Measurements from ENCODE around the gene SCAANT1.

The SCAANT1 gene

DNA sequence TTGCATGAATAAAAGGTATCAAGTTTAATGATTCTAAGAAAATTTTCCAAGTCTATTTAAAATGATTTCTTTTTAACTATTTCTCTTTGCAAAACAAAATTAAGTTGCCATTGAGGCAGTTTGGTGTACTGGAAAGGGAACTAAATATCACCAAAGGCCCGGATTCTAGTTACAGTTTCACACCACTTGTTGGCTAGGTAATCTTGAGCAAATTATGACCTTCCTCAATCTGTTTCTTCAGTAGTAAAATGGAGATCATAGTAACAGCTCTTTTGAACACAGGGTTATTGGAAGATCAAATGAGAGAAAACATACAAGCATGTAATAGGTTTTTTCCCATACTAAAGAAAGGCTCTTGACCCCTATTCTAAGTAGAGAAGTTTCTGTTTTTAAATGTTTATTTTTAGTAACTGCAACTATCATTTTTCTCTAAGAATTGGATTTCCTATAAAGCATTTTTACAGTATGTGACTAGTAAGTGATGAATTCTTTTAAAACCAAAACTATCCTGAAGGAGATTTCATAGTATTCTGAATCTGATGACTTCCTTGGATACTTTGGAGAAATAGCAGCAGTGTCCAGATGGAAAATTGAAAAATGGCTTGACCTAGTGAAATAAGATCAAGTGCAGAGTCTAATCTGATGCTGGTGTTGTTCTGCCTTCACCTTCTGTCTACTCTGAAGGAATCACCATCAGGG lies 15.7 kb downstream of the SCAANT1 start:
- no peak for DNase-seq

DNA sequence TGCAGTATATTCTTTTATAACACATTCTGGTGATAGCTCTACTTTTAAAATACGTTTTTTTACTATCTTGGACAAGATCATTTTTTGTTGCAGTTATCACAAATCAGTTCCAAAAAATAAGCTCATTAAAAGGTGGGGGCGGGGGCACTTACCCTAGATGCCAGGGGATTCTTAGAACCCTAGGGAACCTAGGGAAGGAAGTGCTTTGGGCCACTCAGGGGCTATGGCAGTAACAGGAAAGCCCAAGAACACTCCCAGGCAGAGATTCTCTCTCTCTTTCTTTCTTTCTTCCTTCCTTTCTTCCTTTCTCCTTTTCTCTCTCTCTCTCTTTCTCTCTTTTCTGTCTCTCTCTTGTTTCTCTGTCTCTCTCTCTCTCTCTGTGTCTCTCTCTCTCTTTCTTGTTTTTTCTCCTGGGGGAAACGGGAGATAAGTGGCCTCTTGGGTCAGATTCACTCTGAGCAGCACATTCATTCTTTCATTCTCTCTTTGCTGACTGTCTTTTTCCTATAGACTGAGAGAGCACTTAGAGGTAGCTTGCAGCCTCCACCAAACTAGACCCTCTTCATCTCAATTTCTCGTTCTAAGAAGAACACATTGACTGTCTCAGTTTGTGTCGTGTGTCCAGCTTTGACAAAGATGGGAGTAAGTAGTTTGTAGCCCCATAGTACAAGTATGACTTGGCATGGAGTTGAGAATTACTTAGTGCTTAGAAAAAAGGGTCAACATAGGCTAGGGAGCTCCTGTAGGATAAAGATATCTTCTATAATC lies 16.6 kb downstream of the SCAANT1 start:
- no peak for DNase-seq

DNA sequence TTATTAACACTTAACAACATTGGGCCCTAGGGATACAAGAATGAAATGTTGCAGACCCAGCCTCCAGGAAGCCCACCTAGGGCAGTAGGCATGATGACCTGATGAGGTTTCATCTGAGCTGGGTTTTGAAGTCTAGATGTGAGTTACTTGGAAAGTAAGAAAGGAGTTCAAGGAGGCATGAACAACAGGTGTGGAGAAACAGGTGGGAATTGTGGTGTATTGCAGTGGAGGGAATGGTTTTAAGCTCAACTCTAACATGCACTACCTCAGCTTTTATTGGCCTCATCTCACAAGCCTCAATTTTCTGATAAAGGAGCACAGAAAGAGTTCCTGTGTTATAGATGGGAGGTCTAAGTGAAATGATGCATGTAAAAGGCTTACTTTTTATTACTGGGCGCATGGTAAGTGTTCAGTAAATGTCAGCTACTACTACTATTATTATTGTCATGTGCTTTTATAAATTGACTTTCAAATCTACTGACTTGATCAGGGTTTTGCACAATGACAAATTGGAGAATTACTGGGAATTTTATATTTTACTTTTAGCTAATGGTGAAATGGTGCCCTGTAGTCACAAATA lies 19.3 kb downstream of the SCAANT1 start:
- no peak for DNase-seq

DNA sequence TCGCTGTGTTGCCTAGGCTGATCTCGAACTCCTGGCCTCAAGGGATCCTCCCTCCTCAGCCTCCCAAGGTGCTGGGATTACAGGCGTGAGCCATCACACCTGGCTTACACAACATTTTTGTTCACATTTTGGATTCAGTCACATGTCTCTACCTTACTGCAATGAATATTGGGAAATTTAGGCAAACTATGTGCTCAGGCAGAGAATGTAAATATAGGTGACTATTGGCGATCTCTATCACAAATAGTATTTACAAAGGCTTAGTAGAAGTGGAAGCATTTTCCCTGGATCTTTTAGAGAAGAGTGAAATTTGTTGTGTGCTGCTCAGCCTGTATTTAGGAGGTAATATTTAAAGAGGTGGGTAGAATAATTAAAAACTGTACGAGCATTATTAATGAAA lies 20.7 kb downstream of the SCAANT1 start:
- no peak for DNase-seq

DNA sequence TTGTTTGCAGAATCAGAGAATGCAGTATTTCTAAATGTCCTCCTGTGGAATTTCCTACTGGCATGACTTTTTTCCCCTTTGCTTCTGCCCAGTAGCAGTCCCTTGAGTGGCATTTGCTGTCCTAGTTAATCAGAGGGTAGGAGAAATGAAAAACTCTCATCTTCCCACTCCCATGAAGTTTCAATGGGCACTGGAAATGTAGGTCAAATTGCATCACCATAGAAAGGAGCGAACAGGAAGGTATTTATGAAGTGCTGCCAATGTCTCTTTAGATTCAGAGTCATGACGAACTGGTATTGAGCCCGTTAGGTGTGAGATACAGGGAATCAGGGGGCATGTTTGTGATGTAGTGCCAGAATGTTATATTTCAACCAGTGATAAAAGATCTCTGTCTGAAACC lies 25.3 kb downstream of the SCAANT1 start:
- no peak for DNase-seq

DNA sequence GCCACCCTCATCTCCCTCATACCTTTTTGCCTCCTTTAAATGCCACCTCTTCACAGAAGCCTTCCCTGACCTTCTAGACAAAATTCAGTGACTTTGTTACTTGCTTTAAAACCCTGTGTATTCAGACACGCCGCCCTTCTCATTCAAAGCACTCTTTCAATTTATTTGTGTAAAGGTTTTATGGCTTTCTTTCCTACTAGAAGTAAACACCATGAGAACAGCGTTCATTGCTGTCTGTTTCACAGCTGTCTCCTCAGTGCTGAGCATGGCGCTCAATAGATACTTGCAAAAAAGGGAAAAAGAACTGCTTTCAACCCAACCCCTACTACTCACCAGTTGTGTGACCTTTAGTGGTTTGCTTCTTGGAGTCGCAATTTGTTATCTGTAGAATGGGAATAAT lies 31.5 kb downstream of the SCAANT1 start:
- no peak for DNase-seq

DNA sequence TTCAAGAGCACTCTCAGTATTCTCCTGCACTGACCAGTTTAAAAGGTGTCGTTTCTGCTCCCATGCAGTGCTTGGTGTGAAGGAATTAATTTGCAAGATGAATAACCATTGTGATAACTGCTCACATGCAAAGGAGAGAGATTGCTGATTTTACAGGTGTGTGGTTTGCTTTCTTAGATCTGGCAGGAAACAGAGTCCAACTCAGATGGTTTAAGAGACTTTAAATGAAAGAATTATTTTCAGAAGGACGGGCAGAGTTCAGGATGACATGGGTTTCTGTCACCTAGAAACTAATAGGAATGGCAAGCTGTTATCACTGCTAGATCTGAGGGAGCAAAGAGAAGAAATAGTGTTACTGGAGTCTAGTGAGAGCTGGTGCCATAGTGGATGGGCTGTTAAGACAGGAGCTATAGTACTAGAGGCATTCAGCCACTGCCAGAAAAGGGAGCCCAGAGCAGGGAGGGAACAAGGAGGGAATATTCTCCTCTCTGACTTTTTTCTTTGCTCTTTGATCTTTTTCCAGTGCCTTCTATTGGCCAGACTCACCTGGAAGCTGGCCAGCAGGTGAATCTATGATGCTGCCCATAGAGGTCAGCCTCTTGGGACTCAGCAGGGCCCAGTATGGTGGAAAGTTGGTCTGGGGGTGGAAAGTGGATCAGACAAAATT lies 33.7 kb downstream of the SCAANT1 start:
- no peak for DNase-seq

DNA sequence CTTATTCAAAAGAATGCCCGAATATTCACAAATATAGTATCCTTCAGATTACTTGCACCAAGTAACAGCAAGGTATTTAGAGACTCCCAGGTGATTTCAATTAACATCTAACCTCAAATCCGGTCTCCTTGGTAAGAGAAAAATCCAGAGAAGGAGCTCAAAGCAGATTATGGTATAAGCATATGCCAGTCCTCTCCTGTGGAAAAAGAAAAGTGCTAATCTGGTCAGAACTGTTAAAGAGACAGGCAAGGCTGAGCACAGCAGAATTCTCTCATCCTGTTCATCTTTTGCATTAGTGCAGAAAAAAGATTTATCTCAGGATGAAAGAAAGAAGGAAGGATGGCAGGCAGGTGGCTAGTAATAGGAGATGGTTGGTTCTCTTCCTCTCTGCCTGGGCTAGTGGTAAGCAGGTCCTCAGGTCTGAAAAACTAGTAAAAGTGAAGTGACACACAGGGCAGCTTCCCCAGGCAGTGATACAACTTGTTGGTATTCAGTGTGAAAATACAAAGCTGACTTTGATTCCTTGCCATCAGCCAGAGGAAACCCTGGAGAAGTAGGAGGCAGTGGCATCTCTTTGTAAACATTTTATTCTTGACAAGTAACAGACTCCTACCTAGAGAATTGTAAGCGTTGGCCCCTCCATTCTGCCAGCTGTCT lies 34.3 kb downstream of the SCAANT1 start:
- DNase-seq: no peak

DNA sequence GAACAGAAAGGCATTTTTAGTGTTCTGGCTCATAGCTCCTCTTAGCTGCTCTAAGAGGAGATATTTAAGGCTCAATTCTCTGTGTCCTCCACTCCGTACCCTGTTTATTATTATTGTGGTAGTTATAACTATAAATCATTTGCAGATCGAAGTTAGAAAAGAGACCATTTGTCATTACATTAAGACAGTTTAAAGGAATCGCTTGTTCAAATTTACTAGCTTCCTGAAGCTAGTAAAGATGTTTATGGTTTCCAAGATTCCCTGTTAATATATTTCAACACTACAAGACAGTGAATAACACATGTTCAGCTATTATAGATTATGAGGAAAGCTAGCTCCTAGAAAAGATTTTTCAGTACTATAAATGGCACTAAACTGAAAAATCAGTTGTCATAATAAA lies 35.9 kb downstream of the SCAANT1 start:
- no peak for DNase-seq

DNA sequence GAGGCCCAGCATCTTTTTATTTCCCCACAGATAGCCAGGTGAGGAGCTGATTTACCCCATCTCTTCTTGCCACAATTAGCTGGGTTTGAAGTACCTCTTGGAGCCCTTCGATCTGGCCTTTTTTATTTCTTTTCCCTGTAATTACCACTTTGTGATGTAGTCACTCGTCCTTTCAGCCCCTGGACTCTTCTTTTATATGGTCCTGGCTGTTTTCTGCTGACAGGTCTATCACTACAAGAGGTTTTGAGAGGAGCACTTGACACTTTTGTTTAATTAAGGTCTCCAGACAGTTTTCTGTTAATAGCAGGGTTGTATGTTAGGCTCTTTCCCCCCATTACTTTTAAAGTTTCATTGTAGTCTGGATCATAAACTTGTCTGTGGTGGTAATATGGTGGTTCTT lies 36.7 kb downstream of the SCAANT1 start:
- DNase-seq: no peak

DNA sequence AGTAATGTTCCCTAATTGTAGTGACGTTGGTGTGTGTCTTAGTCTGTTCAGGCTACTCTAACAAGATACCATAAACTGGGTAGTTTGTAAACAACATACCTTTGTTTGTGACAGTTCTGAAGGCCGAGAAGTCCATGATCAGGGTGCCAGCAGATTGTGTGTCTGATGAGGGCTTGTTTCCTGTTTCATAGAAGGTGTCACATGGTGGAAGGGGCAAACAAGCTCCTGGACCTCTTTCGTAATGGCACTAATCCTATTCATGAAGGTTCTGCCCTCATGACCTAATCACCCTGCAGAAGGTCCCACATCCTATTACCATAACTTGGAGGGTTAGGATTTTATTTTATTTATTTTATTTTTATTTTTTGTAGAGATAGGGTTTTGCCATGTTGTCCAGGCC lies 37.4 kb downstream of the SCAANT1 start:
- peak; percentile 18 for DNase-seq

DNA sequence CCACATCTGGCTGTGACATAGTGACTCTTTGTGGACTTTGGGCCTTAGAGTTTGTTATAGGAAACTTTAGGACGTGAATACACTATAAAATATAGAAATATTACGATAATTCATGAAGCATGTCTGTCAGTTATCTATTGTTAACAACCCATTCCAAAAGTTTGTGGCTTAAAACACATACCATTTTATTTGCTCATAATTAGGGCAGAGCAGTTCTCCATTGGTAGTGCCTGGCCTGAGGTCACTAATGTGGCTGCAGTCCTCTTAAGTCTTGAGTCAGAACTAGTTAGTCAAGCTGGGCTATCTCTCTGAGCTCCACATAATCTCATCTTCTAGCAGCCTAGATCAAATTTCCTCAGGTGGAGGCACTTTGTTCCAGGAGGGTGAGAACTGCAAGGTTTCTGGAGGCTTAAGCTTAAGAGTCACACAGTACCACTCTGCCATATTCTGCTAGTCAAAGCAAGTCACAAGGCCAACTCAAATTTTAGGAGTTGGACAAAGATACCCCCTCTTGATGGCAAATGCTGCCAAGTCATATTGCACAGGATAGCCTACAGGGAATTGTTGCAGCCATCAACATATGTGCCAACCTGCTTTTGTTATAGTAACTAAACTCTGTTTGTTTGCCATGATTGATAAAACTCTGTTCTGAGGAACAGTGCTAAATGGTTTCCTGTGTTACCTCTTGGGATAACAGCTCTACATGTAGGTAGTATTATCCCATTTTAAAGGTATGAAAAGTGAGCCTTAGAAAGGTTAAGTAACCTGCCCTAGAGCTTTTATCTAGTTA lies 39.9 kb downstream of the SCAANT1 start:
- DNase-seq: no peak

DNA sequence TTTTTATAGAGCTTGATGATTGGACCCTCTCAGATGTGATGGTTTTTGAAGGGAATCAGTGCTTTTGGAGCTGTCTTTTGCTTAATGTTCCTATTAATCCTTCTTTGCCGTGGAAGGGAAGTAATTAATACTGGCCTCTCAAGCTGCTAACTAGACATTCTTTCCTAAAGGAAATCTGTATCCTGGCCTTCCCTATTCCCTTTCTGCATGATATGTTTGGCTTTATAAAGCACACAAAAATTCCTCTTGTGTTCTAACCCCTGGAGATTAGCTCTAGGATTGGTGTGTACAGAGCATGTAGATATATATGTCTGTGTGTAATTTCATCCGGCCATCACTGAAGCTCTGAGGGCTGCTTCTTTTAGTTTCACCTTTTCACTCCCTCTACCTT lies 41.6 kb downstream of the SCAANT1 start:
- no peak for DNase-seq

DNA sequence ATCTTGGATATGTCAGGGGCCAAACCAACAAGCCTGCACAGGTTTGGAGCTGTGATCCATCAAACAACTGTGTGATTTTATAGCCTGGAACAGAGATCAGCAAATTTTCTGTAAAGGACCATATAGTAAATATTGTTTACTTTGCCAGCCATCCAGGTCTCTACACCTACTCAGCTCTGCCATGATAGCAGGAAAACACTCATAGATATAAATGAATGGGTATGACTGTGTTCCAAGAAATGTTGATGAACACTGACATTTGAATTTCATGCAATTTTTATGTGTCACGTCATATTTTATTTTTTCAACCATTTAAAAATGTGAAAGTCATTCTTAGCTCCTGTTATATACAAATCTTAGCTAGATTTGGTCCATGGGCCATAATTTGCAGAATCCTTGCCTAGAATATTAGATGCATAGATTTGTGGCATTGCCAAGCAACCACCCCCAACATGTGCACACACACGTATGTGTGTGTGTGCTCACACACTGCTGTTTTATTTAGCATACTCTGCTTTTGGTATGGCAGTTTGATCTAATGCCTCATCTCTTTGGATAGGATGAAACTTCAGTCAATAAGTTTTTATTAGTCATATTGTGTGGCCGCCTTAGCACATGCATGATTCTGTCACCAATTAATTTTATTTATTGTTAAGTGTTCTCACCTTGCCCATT lies 42.1 kb downstream of the SCAANT1 start:
- DNase-seq: no peak

DNA sequence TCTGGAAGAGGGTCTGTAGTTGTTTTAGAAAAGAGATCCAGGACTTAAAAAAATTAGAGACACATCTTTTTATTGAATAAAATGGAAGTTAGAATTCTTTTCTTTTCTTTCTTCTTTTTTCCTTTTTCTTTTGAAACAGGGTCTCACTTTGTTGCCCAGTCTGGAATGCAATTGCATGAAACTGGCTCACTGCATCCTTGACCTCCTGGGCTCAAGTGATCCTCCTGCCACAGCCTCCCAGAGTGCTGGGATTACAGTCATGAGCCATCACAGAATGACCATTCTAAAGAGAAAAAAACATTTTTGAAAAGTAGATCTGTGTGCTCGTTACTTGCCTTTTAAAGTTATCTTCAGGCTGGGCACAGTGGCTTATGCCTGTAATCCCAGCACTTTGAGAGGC lies 45.0 kb downstream of the SCAANT1 start:
- DNase-seq: no peak

DNA sequence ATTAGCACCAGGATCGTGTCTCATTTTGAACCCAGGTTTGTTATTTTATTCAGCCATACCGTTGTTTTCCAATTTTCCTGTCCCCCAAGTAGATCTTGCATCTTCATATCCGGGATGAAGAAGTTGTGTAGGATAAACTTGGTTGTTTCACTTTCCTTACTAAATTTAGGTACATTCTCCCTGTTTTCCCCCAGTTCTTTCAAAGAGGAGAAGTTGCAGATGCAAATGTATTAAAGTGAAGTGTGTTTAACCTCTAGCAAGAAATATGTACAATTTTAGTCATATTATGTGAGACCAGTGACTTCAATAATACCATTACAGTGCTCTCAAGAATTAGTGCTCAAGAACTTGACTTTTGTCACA lies 47.2 kb downstream of the SCAANT1 start:
- DNase-seq: no peak

DNA sequence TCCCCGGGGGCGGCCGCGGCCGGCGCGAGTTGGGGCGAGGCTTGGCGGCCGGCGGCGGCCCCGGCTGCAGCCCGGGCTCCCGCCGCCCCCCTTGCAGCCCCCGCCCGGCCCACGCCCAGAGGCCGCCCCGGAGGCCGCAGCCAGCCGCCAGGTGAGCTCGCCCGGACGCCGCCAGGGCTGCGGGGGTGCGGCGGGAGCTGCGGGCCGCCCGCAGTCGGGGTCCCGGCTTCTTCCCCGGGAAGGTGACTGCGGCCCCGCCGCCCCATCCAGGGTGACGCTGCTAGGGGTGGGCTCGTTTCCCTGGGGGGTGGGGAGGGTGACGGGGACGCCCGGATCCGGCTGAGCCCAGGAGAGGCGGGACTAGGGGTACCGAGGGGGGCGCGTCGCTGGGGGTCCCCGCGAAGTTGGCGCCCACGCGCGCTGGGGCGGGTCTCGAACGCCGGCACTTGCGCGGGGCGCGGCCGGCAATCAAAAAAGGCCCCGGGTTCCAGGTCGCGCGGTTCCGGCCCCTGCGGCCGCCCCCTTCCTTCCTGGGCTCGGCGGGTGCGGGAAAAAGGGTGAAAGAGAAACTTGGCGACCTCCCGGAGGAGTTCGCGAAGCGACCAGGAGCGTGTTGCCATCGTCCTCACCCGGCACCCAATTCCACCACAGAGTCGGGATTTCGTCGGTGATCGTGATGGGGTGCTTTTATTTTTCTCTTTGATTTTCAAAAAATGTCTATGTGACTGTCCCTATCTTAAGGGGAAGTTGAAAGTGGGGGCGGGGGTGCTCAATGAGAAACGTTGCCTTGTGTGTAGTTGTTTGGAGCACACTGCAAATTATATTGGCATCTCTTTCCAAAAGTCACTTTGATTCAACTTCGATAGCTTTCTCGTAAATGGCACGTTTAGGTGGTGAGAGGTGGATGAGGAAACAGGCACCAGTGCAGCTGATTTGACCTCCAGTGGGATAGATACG lies 47.9 kb downstream of the SCAANT1 start:
- no peak for DNase-seq

DNA sequence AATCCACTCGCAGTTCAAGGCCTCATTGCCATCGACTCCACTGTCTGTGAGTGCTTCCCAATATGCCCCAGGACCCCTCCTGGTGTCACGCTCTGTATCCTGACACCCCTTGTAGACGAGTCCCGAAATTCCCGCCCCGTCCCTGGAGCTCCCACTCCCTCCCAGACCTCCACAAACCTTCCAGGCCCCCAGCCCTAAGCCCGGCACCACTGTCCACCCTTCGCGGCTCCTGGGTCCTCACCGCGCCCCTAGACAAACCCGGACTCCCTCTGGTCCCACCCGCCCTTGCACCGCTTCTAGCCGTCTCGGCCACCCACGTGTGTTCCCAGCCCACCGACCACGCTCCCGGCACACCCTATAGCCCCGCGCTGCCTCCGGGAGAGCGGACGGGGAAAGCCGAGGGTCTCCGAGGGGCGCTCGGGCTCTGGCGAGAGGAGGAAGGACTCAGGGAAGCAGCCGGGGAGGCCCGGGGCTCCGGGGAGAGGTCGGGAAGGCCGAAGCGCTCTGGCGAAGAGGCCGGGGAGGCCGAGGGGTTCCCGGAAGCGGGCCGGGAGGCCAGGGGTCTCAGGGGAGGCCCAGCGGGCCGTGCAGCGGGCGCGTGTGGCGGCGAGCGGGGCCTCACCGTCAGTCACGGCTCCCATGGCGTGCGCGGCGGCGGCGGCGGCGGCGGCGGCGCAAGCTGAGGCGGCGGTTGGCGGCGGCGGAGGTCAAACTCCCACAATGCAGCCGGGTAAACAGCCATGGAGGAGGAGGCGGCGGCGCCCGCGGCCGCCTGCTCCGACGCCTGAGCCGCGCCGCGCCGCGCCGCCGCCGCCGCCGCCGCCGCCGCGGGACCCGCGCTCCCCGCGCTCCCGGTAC lies 48.8 kb downstream of the SCAANT1 start, which contains the start of the genes ATXN7 and THOC7:
Gene ATXN7 (plus strand): TSS at position 718 of the 858 bp plus-strand sequence. CDS start 48,732 bp downstream, outside the sequence.
Gene THOC7 (minus strand): TSS at position 656 of the 858 bp plus-strand sequence. CDS start 15 bp downstream, at position 641.
- DNase-seq: peak; percentile 16

DNA sequence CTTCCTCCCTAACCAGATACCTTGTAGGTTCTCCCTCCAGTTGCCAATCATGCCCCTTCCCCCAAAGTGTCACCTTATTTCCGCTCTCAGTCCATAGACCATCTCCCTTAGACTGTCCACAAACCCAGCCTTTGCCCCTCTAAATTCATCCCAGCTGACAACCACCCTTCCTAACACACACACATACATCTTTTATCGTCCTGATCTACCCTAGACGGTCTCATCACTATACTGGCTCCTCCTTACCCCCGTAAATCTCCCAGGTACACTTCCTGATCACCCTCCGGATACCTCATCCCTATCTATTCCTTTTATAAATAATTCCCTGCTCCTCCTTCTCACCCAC lies 49.4 kb downstream of the SCAANT1 start:
- no peak for DNase-seq
